ENCODE results near the gene QDPR. TPM values are rescaled to one million over a fixed set of nuclear protein-coding genes. Genes with fewer than 3 reads are reported as not detected.

QDPR gene
- total RNA-seq, 1 donor from 2014 or later, result 16.2 TPM

GRCh38 chr4:17492876-17493275 is 19.0 kb downstream of the QDPR start:
- Histone ChIP-seq H3K4me3 (no peak overlapping the region), H3K27me3 (no peaks in the 10 kb centered on the region), H3K27ac (no peak overlapping the region), H3K36me3 (peaks cover 0 to 39% of the 10 kb centered on the region in 2 donors), H3K4me1 (no peaks in the 10 kb centered on the region), H3K9me3 (no peaks in the 10 kb centered on the region)
- intact Hi-C loops (cut with DNase I), result no loop called here
- DNase-seq (ENCODE audit: extremely low spot score in 2 of 2), result no peak
- TF ChIP-seq CTCF (IDR thresholded peaks at IDR 0.05) (no peak), POLR2AphosphoS5 (IDR thresholded peaks at IDR 0.05; ENCODE audit: insufficient read depth in 1 of 2, low read depth in 1 of 2) (no peak), POLR2A (IDR thresholded peaks at IDR 0.05) (no peak)

DNA sequence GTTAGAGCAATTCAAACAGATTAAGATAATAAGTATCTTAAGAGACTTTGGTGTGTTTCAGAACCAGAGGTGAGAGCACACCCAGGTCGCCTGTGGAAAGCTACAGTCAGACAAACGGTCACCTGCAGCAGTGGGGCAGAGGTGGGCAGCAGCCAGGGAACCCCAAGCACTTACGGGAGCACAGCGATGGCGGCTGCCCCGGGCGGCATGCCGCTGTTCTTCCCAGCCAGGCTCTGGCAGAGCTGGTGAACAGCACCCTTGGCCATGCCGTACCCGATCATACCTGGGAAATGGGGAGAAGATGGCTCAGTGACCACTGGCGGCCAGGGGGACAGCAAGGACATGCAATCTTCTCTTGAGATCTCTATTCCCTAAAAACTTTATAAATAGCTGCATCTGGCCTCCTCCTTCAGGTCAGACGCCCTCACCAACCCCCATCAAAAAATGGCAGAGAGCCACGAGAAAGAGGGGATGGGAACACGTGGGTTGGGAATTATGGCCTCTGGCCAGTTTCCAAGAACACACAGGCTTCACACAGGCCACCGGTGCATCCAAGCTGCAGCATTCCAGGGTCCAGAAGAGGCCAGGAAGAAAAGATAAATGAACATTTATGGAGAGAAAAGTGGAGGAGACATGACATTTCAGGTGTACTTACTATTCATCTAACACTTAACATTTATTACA is 19.7 kb downstream of the QDPR start:
- Histone ChIP-seq H3K9me3 (no peaks in the 10 kb centered on the region), H3K36me3 (peaks cover 0 to 45% of the 10 kb centered on the region in 2 donors), H3K27me3 (no peaks in the 10 kb centered on the region), H3K4me3 (no peak overlapping the region), H3K27ac (no peak overlapping the region), H3K4me1 (no peaks in the 10 kb centered on the region)
- intact Hi-C loops (cut with DNase I), result no loop called here
- DNase-seq (ENCODE audit: extremely low spot score in 2 of 2), result no peak
- TF ChIP-seq POLR2A (IDR thresholded peaks at IDR 0.05) (no peak), POLR2AphosphoS5 (IDR thresholded peaks at IDR 0.05; ENCODE audit: insufficient read depth in 1 of 2, low read depth in 1 of 2) (no peak)

GRCh38 chr4:17491196-17491595 is 20.7 kb downstream of the QDPR start:
- no peaks in the 10 kb centered on the region for H3K4me1 ChIP-seq
- H3K36me3 ChIP-seq, result peaks cover 0 to 55% of the 10 kb centered on the region in 2 donors
- no peaks in the 10 kb centered on the region for H3K9me3 ChIP-seq
- intact Hi-C loops (cut with DNase I), result no loop called here
- DNase-seq (ENCODE audit: extremely low spot score in 2 of 2), result no peak
- no peaks in the 10 kb centered on the region for H3K27me3 ChIP-seq
- no peak for TF ChIP-seq CTCF (IDR thresholded peaks at IDR 0.05)
- no peak for TF ChIP-seq POLR2A (IDR thresholded peaks at IDR 0.05)
- TF ChIP-seq POLR2AphosphoS5 (IDR thresholded peaks at IDR 0.05; ENCODE audit: insufficient read depth in 1 of 2, low read depth in 1 of 2), result no peak
- H3K27ac ChIP-seq, result no peak overlapping the region
- H3K4me3 ChIP-seq, result no peak overlapping the region

- Histone ChIP-seq H3K4me1 (no peaks in the 10 kb centered on the region), H3K27me3 (no peaks in the 10 kb centered on the region), H3K9me3 (no peaks in the 10 kb centered on the region), H3K4me3 (no peak overlapping the region), H3K27ac (no peak overlapping the region), H3K36me3 (peaks cover 0 to 55% of the 10 kb centered on the region in 2 donors)
- intact Hi-C loops (cut with DNase I), result no loop called here
- no peak for DNase-seq (ENCODE audit: extremely low spot score in 2 of 2)
- no peak for TF ChIP-seq POLR2A (IDR thresholded peaks at IDR 0.05)
- TF ChIP-seq CTCF (IDR thresholded peaks at IDR 0.05), result no peak
- TF ChIP-seq POLR2AphosphoS5 (IDR thresholded peaks at IDR 0.05; ENCODE audit: insufficient read depth in 1 of 2, low read depth in 1 of 2), result no peak
Measured at GRCh38 chr4:17490575-17491059, 21.3 kb downstream of the QDPR start.

DNA sequence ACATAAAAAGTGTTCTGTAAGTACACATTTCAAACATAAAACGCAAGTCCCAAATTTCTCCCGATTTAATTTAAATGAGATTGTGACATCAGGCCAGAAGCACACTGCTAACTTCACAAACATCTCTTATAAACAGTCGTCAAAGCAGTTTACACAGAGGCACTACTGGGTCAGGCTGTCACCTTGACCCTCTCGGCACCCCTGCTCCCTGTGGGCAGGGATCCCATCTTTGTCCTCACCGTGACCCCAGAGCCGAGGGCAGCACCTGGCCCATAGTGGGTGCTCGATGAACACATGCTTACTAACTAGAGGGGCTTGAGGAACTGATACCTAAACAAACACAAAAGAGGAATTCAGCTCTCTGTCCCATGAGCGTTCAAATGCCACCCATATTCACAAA is 22.2 kb downstream of the QDPR start:
- no peaks in the 10 kb centered on the region for H3K4me1 ChIP-seq
- no peaks in the 10 kb centered on the region for H3K27me3 ChIP-seq
- intact Hi-C loops (cut with DNase I), result no loop called here
- DNase-seq (ENCODE audit: extremely low spot score in 2 of 2), result no peak
- no peak overlapping the region for H3K27ac ChIP-seq
- no peak for TF ChIP-seq CTCF (IDR thresholded peaks at IDR 0.05)
- TF ChIP-seq POLR2A (IDR thresholded peaks at IDR 0.05), result no peak
- TF ChIP-seq POLR2AphosphoS5 (IDR thresholded peaks at IDR 0.05; ENCODE audit: insufficient read depth in 1 of 2, low read depth in 1 of 2), result no peak
- peaks cover 0 to 55% of the 10 kb centered on the region in 2 donors for H3K36me3 ChIP-seq
- H3K4me3 ChIP-seq, result no peak overlapping the region
- no peaks in the 10 kb centered on the region for H3K9me3 ChIP-seq
